Loucy (cell line): ENCODE results near the gene UTY.

Experiments used
- H2AFZ ChIP-seq: fragments of 200-600 bp; sonication (generic); 2 replicates; pipeline ENCODE4 v1.6.0; 2016; ENCODE audit warnings: antibody characterized with exemption, mild to moderate bottlenecking, low read length, moderate library complexity
- H3F3A ChIP-seq: fragments of 200-600 bp; 2 replicates; pipeline ENCODE4 v1.6.0; 2016; ENCODE audit warnings: antibody characterized with exemption, low read depth, mild to moderate bottlenecking
- H3K27me3 ChIP-seq: fragments of 200-600 bp; sonication (generic); 2 replicates; pipeline ENCODE4 v1.6.1; 2014; ENCODE audit warnings: low read length, mild to moderate bottlenecking; ENCODE audit not compliant: insufficient read depth, poor library complexity, severe bottlenecking
- H3K36me3 ChIP-seq: fragments of 200-600 bp; sonication (generic); 2 replicates; pipeline ENCODE4 v1.6.1; 2016; ENCODE audit warnings: low read length; ENCODE audit not compliant: insufficient read depth
- H3K4me1 ChIP-seq: fragments of 200-600 bp; sonication (generic); 2 replicates; pipeline ENCODE4 v1.5.1; 2014; ENCODE audit warnings: low read length, mild to moderate bottlenecking; ENCODE audit not compliant: insufficient read depth, poor library complexity, severe bottlenecking
- H3K4me2 ChIP-seq: fragments of 200-600 bp; sonication (generic); 2 replicates; pipeline ENCODE4 v1.6.0; 2014; ENCODE audit warnings: antibody characterized with exemption, low read length, low read depth, mild to moderate bottlenecking; ENCODE audit not compliant: poor library complexity, severe bottlenecking
- H3K4me3 ChIP-seq: fragments of 200-600 bp; sonication (generic); 2 replicates; pipeline ENCODE4 v1.5.1; 2014; ENCODE audit warnings: low read length, mild to moderate bottlenecking, mixed read lengths; ENCODE audit not compliant: poor library complexity, severe bottlenecking
- H3K79me2 ChIP-seq: fragments of 200-600 bp; sonication (generic); 2 replicates; pipeline ENCODE4 v1.6.1; 2014; ENCODE audit warnings: low read length; ENCODE audit not compliant: insufficient read depth
- H3K9ac ChIP-seq: fragments of 200-600 bp; sonication (generic); 2 replicates; pipeline ENCODE4 v1.6.0; 2014; ENCODE audit warnings: mild to moderate bottlenecking, low read depth, low read length, moderate library complexity; ENCODE audit not compliant: poor library complexity, severe bottlenecking
- H3K9me2 ChIP-seq: fragments of 200-600 bp; sonication (generic); replicated peaks from 2 replicates; pipeline ENCODE4 v1.6.1; 2016; ENCODE audit warnings: low read depth, low read length, mixed read lengths
- H3K9me3 ChIP-seq: fragments of 200-600 bp; sonication (generic); 2 replicates; pipeline ENCODE4 v1.6.1; 2014; ENCODE audit warnings: mild to moderate bottlenecking, antibody characterized with exemption, low read length, low read depth; ENCODE audit not compliant: insufficient read depth
- H4K20me1 ChIP-seq: fragments of 200-600 bp; sonication (generic); 2 replicates; pipeline ENCODE4 v1.6.0; 2014; ENCODE audit warnings: antibody characterized with exemption, low read length, mild to moderate bottlenecking; ENCODE audit not compliant: insufficient read depth, poor library complexity, severe bottlenecking
- CTCF ChIP-seq: fragments of 200-600 bp; sonication (generic); conservative IDR thresholded peaks from 2 replicates; pipeline ENCODE4 v1.5.1; 2014; ENCODE audit warnings: mild to moderate bottlenecking, antibody characterized with exemption, low read length
- EZH2phosphoT487 ChIP-seq: fragments of 200-600 bp; IDR thresholded peaks from 2 replicates; pipeline ENCODE4 v1.6.1; 2018; ENCODE audit warnings: antibody characterized with exemption, mild to moderate bottlenecking, moderate library complexity, borderline replicate concordance

Gene UTY

GRCh38 chrY:13479121-13479711, 617 bp downstream of the UTY start:
- no peaks in the 10 kb centered on the region for H3K9me2 ChIP-seq
- no peaks in the 10 kb centered on the region for H3K9me3 ChIP-seq
- no peaks in the 10 kb centered on the region for H3K4me1 ChIP-seq
- no peaks in the 10 kb centered on the region for H4K20me1 ChIP-seq
- no peak overlapping the region for H2AFZ ChIP-seq
- H3K27me3 ChIP-seq: no peaks in the 10 kb centered on the region
- no peaks in the 10 kb centered on the region for H3K79me2 ChIP-seq
- no peak for TF ChIP-seq CTCF
- TF ChIP-seq EZH2phosphoT487: no peak
- H3F3A ChIP-seq: no peaks in the 10 kb centered on the region
- H3K4me2 ChIP-seq: no peak overlapping the region
- no peaks in the 10 kb centered on the region for H3K36me3 ChIP-seq
- H3K4me3 ChIP-seq: no peak overlapping the region
- no peak overlapping the region for H3K9ac ChIP-seq

GRCh38 chrY:13478126-13478785, 1.6 kb downstream of the UTY start:
- H3K79me2 ChIP-seq: no peaks in the 10 kb centered on the region
- no peak overlapping the region for H3K4me3 ChIP-seq

GRCh38 chrY:13474997-13475396, 4.8 kb downstream of the UTY start:
- H3K4me2 ChIP-seq: no peak overlapping the region
- H3K9ac ChIP-seq: no peak overlapping the region
- TF ChIP-seq CTCF: no peak
- no peak for TF ChIP-seq EZH2phosphoT487
- H3K27me3 ChIP-seq: no peaks in the 10 kb centered on the region
- no peaks in the 10 kb centered on the region for H4K20me1 ChIP-seq
- H3K36me3 ChIP-seq: no peaks in the 10 kb centered on the region
- H2AFZ ChIP-seq: no peak overlapping the region
- H3K4me1 ChIP-seq: no peaks in the 10 kb centered on the region
- no peaks in the 10 kb centered on the region for H3K79me2 ChIP-seq
- no peak overlapping the region for H3K4me3 ChIP-seq
- H3F3A ChIP-seq: no peaks in the 10 kb centered on the region
- no peaks in the 10 kb centered on the region for H3K9me2 ChIP-seq
- no peaks in the 10 kb centered on the region for H3K9me3 ChIP-seq

More at GRCh38 chrY:13478126-13478785, 1.6 kb downstream of the UTY start:
- TF ChIP-seq CTCF: no peak
- no peak for TF ChIP-seq EZH2phosphoT487
- no peak overlapping the region for H3K4me2 ChIP-seq
- no peaks in the 10 kb centered on the region for H3K9me2 ChIP-seq
- H4K20me1 ChIP-seq: no peaks in the 10 kb centered on the region
- H3F3A ChIP-seq: no peaks in the 10 kb centered on the region
- H3K36me3 ChIP-seq: no peaks in the 10 kb centered on the region
- H3K27me3 ChIP-seq: no peaks in the 10 kb centered on the region
- H3K9me3 ChIP-seq: no peaks in the 10 kb centered on the region
- H2AFZ ChIP-seq: no peak overlapping the region
- H3K9ac ChIP-seq: no peak overlapping the region
- H3K4me1 ChIP-seq: no peaks in the 10 kb centered on the region
